GM12874 (cell line): ENCODE data around the gene TYK2.

Experiments
- CTCF ChIP-seq: IDR thresholded peaks from 2 replicates; pipeline ENCODE4 v1.5.1; 2011; ENCODE audit warnings: low read depth, mild to moderate bottlenecking, control low read depth, low read length, moderate library complexity; ENCODE audit not compliant: insufficient read depth

The TYK2 gene

GRCh38 chr19:10393137-10393536 lies 12.8 kb upstream of the TYK2 start:
- TF ChIP-seq CTCF, result no peak

GRCh38 chr19:10392120-10392519 lies 11.7 kb upstream of the TYK2 start:
- TF ChIP-seq CTCF, result no peak

- TF ChIP-seq CTCF, result peak; percentile 93
These were observed 10.4 kb upstream of the TYK2 start for GRCh38 chr19:10390652-10391286.

GRCh38 chr19:10389863-10390262 lies 9.5 kb upstream of the TYK2 start:
- peak; percentile 36; the same call in 1 of the 2 replicates for TF ChIP-seq CTCF

GRCh38 chr19:10388957-10389356 lies 8.6 kb upstream of the TYK2 start:
- peak; percentile 89 for TF ChIP-seq CTCF

GRCh38 chr19:10384580-10384979 lies 4.2 kb upstream of the TYK2 start:
- no peak for TF ChIP-seq CTCF

GRCh38 chr19:10379880-10380312 lies 476 bp downstream of the TYK2 start:
- TF ChIP-seq CTCF, result no peak
